Neural cell (in vitro differentiated cells): Measurements from ENCODE around the gene HDHD2. TPM values are rescaled to one million over a fixed set of nuclear protein-coding genes. Genes with fewer than 3 reads are reported as not detected.

ENCODE experiments used
- H2AFZ ChIP-seq: fragments of 200-600, 300-800 bp; sonication (generic), shearing (Covaris generic); 2 replicates; pipeline ENCODE4 v1.6.0; 2014; ENCODE audit warnings: low read depth, mild to moderate bottlenecking, antibody characterized with exemption, low read length, moderate library complexity
- H3F3A ChIP-seq: fragments of 200-600 bp; shearing (Covaris generic); 2 replicates; pipeline ENCODE4 v1.6.1; 2016; ENCODE audit warnings: mild to moderate bottlenecking, moderate library complexity, mixed read lengths, antibody characterized with exemption, low read length; ENCODE audit not compliant: insufficient read depth, poor library complexity, severe bottlenecking
- H3K27ac ChIP-seq: fragments of 200-600, 300-800 bp; sonication (generic), shearing (Covaris generic); 2 replicates; pipeline ENCODE4 v1.5.1; 2014; ENCODE audit warnings: mild to moderate bottlenecking, low read length, moderate library complexity
- H3K27me3 ChIP-seq: fragments of 300-800, 200-600 bp; sonication (generic), shearing (Covaris generic); 2 replicates; pipeline ENCODE4 v1.6.0; 2014; ENCODE audit warnings: mild to moderate bottlenecking, low read depth, low read length, moderate library complexity; ENCODE audit not compliant: insufficient read depth
- H3K36me3 ChIP-seq: fragments of 300-800, 200-600 bp; sonication (generic), shearing (Covaris generic); 2 replicates; pipeline ENCODE4 v1.5.1; 2014; ENCODE audit warnings: mild to moderate bottlenecking, antibody characterized with exemption, low read length, moderate library complexity; ENCODE audit not compliant: insufficient read depth
- H3K4me2 ChIP-seq: fragments of 300-800, 200-600 bp; sonication (generic), shearing (Covaris generic); 2 replicates; pipeline ENCODE4 v1.6.0; 2014; ENCODE audit warnings: mild to moderate bottlenecking, low read length
- H3K4me3 ChIP-seq: fragments of 300-800, 200-600 bp; sonication (generic), shearing (Covaris generic); 2 replicates; pipeline ENCODE4 v1.5.1; 2014; ENCODE audit warnings: mild to moderate bottlenecking, low read length, moderate library complexity
- H3K79me2 ChIP-seq: fragments of 200-600 bp; shearing (Covaris generic); replicated peaks from 2 replicates; pipeline ENCODE4 v1.6.0; 2014; ENCODE audit warnings: mild to moderate bottlenecking, low read length, moderate library complexity; ENCODE audit not compliant: insufficient read depth
- H3K9ac ChIP-seq: fragments of 300-800, 200-600 bp; sonication (generic), shearing (Covaris generic); 2 replicates; pipeline ENCODE4 v1.6.1; 2016; ENCODE audit warnings: mild to moderate bottlenecking, low read length, mixed read lengths
- H3K9me2 ChIP-seq: fragments of 200-600 bp; shearing (Covaris generic); 2 replicates; pipeline ENCODE4 v1.6.1; 2016; ENCODE audit warnings: mild to moderate bottlenecking, low read length, mixed read lengths; ENCODE audit not compliant: insufficient read depth
- H3K9me3 ChIP-seq: fragments of 200-600, 300-800 bp; sonication (generic), shearing (Covaris generic); 2 replicates; pipeline ENCODE4 v1.6.1; 2016; ENCODE audit warnings: mild to moderate bottlenecking, mixed run types, low read length, moderate library complexity, mixed read lengths
- H4K20me1 ChIP-seq: fragments of 200-600 bp; shearing (Covaris generic); 2 replicates; pipeline ENCODE4 v1.6.1; 2016; ENCODE audit warnings: mild to moderate bottlenecking, mixed run types; ENCODE audit not compliant: insufficient read depth
- CTCF ChIP-seq: fragments of 450-650 bp; IDR thresholded peaks from 2 replicates; pipeline ENCODE4 v1.5.1; 2014; ENCODE audit warnings: antibody characterized with exemption, mild to moderate bottlenecking, moderate library complexity; ENCODE audit not compliant: poor library complexity, severe bottlenecking
- EP300 ChIP-seq: fragments of 450-650 bp; conservative IDR thresholded peaks from 2 replicates; pipeline ENCODE4 v1.6.1; 2014; ENCODE audit warnings: antibody characterized with exemption, mild to moderate bottlenecking, moderate library complexity; ENCODE audit not compliant: poor library complexity, severe bottlenecking
- EZH2 ChIP-seq: fragments of 200-600, 300-800 bp; shearing (Covaris generic), sonication (generic); IDR thresholded peaks from 2 replicates; pipeline ENCODE4 v1.6.1; 2014; ENCODE audit warnings: antibody characterized with exemption, low read length, borderline replicate concordance, mild to moderate bottlenecking; ENCODE audit not compliant: insufficient read depth, poor library complexity, severe bottlenecking
- MXI1 ChIP-seq: fragments of 450-650 bp; conservative IDR thresholded peaks from 2 replicates; pipeline ENCODE4 v1.6.1; 2014; ENCODE audit warnings: antibody characterized with exemption, mild to moderate bottlenecking; ENCODE audit not compliant: poor library complexity, severe bottlenecking
- POLR2AphosphoS5 ChIP-seq: IDR thresholded peaks from 2 replicates; pipeline ENCODE4 v1.6.1; 2012
- RAD21 ChIP-seq: fragments of 450-650 bp; conservative IDR thresholded peaks from 2 replicates; pipeline ENCODE4 v1.6.1; 2014; ENCODE audit warnings: antibody characterized with exemption, mild to moderate bottlenecking, moderate library complexity
- REST ChIP-seq: IDR thresholded peaks from 2 replicates; pipeline ENCODE4 v1.6.1; 2012; ENCODE audit warnings: borderline replicate concordance
- SMC3 ChIP-seq: fragments of 450-650 bp; conservative IDR thresholded peaks from 2 replicates; pipeline ENCODE4 v1.6.1; 2014; ENCODE audit warnings: antibody characterized with exemption, mild to moderate bottlenecking, moderate library complexity; ENCODE audit not compliant: poor library complexity
- TAF1 ChIP-seq: IDR thresholded peaks from 2 replicates; pipeline ENCODE4 v1.6.1; 2012; ENCODE audit warnings: low read depth
- polyA plus RNA-seq: library from polyadenylated mRNA; depleted of rRNA; stranded (reverse); fragments of >200 nt; gene quantifications from 2 replicates; pipeline ENCODE4 v1.2.3, GENCODE V29; 2014

HDHD2 gene
- polyA plus RNA-seq, 1 donor from 2014 or later = 61.3 TPM

GRCh38 chr18:47150824-47151366, 595 bp upstream of the HDHD2 start:
- peak overlapping the region; percentile 85 for H3K4me3 ChIP-seq
- peaks cover 6% of the 10 kb centered on the region for H3F3A ChIP-seq
- no peaks in the 10 kb centered on the region for H3K36me3 ChIP-seq
- peak overlapping the region; percentile 83 for H3K4me2 ChIP-seq
- H3K79me2 ChIP-seq = peaks cover 28% of the 10 kb centered on the region
- H4K20me1 ChIP-seq = no peaks in the 10 kb centered on the region
- no peaks in the 10 kb centered on the region for H3K9me3 ChIP-seq
- peak overlapping the region; percentile 97 for H2AFZ ChIP-seq
- H3K9ac ChIP-seq = peak overlapping the region; percentile 86
- H3K27me3 ChIP-seq = no peaks in the 10 kb centered on the region
- H3K27ac ChIP-seq = peak overlapping the region; percentile 86
- TF ChIP-seq TAF1 (no peak), EP300 (no peak), POLR2AphosphoS5 (no peak), SMC3 (no peak), RAD21 (no peak), MXI1 (no peak), EZH2 (no peak), CTCF (no peak), REST (no peak)
- H3K9me2 ChIP-seq = no peaks in the 10 kb centered on the region

- no peaks in the 10 kb centered on the region for H4K20me1 ChIP-seq
- peak overlapping the region; percentile 86 for H3K27ac ChIP-seq
- peaks cover 40% of the 10 kb centered on the region for H3K79me2 ChIP-seq
Observed at GRCh38 chr18:47149457-47150028, 757 bp downstream of the HDHD2 start.

More at GRCh38 chr18:47149457-47150028, 757 bp downstream of the HDHD2 start:
- H3F3A ChIP-seq = peaks cover 6% of the 10 kb centered on the region
- no peaks in the 10 kb centered on the region for H3K9me2 ChIP-seq
- TF ChIP-seq REST (peak; percentile 0), POLR2AphosphoS5 (no peak), EZH2 (no peak)
- H3K27me3 ChIP-seq = no peaks in the 10 kb centered on the region
- peak overlapping the region; percentile 97 for H2AFZ ChIP-seq
- peak overlapping the region; percentile 86 for H3K9ac ChIP-seq
- H3K4me3 ChIP-seq = peak overlapping the region; percentile 85
- peak overlapping the region; percentile 38 for H3K4me2 ChIP-seq
- H3K36me3 ChIP-seq = no peaks in the 10 kb centered on the region
- no peaks in the 10 kb centered on the region for H3K9me3 ChIP-seq
